Measurements from ENCODE around the gene RAB7B. TPM values are rescaled to one million over a fixed set of nuclear protein-coding genes. Genes with fewer than 3 reads are reported as not detected.

Gene RAB7B
- total RNA-seq, 1 donor from 2014 or later: 0.82 TPM

DNA sequence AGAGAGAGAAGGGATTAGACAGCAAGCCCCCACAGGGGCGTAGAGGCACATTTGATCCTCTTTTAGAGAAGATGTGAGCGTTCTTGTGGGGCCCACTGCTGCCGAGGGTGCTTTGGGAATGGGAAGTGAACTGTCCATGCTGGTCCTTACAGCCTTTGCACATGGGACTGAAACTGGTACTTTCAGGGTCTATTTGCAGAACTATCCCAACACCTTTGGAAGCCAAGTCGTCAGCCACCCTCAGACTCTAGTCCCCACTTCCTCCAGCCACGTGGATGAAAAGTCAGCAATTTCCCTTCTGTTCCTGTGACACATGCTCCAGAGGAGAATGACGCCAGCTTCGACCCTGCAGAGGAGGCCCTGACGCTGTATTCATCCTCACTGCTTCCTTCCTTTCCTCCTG, 2.6 kb upstream of the RAB7B start:
- Mint-ChIP-seq H3K4me1 (ENCODE audit: unreplicated experiment) (peaks cover 21% of the 10 kb centered on the region), H3K4me3 (no peak overlapping the region)
- peak; percentile 20 for DNase-seq (ENCODE audit: extremely low spot score, unreplicated experiment)

DNA sequence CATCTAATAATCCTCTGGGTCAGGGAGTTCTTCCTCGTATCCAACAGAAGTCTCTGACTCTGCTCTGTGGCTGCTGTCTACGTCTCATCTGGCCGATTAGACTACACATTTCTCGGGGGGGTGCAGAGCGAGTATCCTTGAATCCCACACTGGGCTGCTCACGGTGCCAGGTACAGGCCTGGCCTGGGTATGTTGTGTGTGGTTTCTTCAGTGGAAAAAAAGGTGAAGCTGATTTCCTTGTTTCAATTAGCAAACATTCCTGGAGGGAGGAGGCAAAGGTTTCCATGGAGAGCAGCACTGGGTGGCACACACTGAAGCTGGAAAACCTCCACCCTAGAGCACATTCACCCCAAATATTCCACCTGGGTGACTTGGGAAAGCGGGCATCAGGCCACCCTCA, 2.0 kb upstream of the RAB7B start:
- Mint-ChIP-seq H3K4me1 (ENCODE audit: unreplicated experiment) (peaks cover 21% of the 10 kb centered on the region), H3K4me3 (no peak overlapping the region), H3K9me3 (no peaks in the 10 kb centered on the region), H3K36me3 (no peaks in the 10 kb centered on the region), H3K27me3 (peaks cover 3% of the 10 kb centered on the region), H3K27ac (peak overlapping the region; percentile 12)
- TF ChIP-seq, protein P1, sequence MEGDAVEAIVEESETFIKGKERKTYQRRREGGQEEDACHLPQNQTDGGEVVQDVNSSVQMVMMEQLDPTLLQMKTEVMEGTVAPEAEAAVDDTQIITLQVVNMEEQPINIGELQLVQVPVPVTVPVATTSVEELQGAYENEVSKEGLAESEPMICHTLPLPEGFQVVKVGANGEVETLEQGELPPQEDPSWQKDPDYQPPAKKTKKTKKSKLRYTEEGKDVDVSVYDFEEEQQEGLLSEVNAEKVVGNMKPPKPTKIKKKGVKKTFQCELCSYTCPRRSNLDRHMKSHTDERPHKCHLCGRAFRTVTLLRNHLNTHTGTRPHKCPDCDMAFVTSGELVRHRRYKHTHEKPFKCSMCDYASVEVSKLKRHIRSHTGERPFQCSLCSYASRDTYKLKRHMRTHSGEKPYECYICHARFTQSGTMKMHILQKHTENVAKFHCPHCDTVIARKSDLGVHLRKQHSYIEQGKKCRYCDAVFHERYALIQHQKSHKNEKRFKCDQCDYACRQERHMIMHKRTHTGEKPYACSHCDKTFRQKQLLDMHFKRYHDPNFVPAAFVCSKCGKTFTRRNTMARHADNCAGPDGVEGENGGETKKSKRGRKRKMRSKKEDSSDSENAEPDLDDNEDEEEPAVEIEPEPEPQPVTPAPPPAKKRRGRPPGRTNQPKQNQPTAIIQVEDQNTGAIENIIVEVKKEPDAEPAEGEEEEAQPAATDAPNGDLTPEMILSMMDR (conservative IDR thresholded peaks at IDR 0.05): no peak
- no peak for DNase-seq (ENCODE audit: extremely low spot score, unreplicated experiment)

More for the DNA sequence above, 2.6 kb upstream of the RAB7B start:
- TF ChIP-seq, protein P1 (conservative IDR thresholded peaks at IDR 0.05): no peak
- no peaks in the 10 kb centered on the region for H3K9me3 Mint-ChIP-seq
- H3K36me3 Mint-ChIP-seq: no peaks in the 10 kb centered on the region
- H3K27ac Mint-ChIP-seq: no peak overlapping the region
- H3K27me3 Mint-ChIP-seq: peaks cover 3% of the 10 kb centered on the region

DNA sequence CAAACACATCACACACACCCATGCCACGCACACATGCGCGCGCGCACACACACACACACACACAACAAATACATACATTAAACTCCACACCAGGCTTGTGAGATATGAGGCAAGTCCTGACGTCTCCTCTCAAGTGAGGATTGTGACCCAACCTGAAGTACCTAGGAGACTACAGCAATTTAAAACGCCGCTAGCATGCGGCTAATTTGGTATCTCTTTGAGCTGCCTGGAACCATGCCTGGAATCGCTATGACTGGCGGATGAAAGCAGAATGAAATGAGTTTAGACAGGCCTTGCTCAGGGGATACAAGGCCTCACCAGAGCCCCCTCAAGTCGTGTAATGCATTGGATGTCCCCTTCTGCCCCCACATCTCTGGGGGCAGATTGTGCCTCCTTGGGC, 1.6 kb upstream of the RAB7B start:
- TF ChIP-seq, protein P1 (conservative IDR thresholded peaks at IDR 0.05): no peak
- Mint-ChIP-seq H3K4me3 (no peak overlapping the region), H3K9me3 (no peaks in the 10 kb centered on the region), H3K27me3 (peaks cover 3% of the 10 kb centered on the region), H3K36me3 (no peaks in the 10 kb centered on the region), H3K27ac (peak overlapping the region; percentile 12), H3K4me1 (ENCODE audit: unreplicated experiment) (peaks cover 21% of the 10 kb centered on the region)
- DNase-seq (ENCODE audit: extremely low spot score, unreplicated experiment): peak; percentile 29

DNA sequence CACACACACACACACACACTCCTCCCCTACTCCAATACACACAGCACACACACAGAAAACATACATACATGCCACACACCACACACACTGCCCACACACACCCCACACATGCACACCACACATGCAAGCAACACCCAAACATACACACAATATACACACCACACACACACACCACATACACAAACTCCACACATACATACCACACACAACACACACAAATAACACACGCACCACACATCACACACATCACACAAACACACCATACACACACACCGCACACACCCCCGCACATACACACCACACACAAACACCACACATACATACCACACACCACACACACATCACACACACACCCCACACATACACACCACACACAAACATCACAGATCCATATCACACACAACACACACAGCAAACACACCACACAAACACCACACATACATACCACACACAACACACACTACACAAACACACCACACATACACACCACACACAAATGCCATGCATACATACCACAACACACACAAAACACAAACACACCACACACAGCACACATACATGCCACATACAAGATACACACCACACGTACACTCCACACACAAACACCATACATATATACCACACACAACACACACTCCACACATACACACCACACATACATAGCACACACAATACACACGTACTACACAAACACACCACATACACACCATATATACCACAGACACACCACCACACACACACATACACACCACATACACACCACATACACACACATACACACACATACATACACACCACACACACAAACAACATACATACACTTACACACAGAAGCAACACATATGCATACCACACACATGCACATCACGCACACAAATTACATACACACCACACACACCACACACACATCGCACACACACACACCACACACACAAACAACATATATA, 932 bp upstream of the RAB7B start:
- Mint-ChIP-seq H3K9me3 (peaks cover 2% of the 10 kb centered on the region), H3K36me3 (no peaks in the 10 kb centered on the region), H3K27me3 (peaks cover 3% of the 10 kb centered on the region), H3K4me3 (no peak overlapping the region), H3K4me1 (ENCODE audit: unreplicated experiment) (peaks cover 21% of the 10 kb centered on the region), H3K27ac (peak overlapping the region; percentile 12)
- peak; percentile 13 for DNase-seq (ENCODE audit: extremely low spot score, unreplicated experiment)
- TF ChIP-seq, protein P1 (conservative IDR thresholded peaks at IDR 0.05): no peak

DNA sequence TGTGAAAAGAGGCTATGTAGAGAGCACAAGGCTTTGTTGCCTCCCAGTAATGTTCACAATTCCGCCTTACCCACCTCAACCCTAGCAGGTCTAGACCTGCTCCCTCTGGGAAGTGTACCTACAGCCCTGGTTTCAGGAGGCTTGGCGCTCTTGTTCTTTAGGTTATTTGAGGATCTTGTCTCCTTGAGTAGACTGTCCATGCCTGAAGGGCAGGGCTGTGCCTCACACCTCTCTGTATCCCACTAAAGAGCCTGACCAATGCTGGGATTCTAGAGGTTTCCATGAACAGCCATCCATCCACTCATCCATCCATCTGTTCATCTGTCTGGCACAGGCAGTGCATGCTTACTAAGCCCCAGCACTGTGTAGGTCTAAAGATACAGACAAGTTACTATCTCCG, 1.0 kb downstream of the RAB7B start:
- no peaks in the 10 kb centered on the region for H3K36me3 Mint-ChIP-seq
- TF ChIP-seq, protein P1 (conservative IDR thresholded peaks at IDR 0.05): no peak
- H3K27me3 Mint-ChIP-seq: peaks cover 4% of the 10 kb centered on the region
- peaks cover 5% of the 10 kb centered on the region for H3K9me3 Mint-ChIP-seq
- no peak overlapping the region for H3K4me3 Mint-ChIP-seq
- peak; percentile 34 for DNase-seq (ENCODE audit: extremely low spot score, unreplicated experiment)
- H3K4me1 Mint-ChIP-seq (ENCODE audit: unreplicated experiment): peaks cover 26% of the 10 kb centered on the region
- H3K27ac Mint-ChIP-seq: no peak overlapping the region

Measured in type B pancreatic cell (in vitro differentiated cells).